Measurements from ENCODE around the gene TBC1D22A.

GRCh38 chr22:47207846-47208554 is 445.6 kb downstream of the TBC1D22A start:
- no peak for TF ChIP-seq CTCF (optimal IDR thresholded peaks at IDR 0.05 in 1 of 3, IDR thresholded peaks at IDR 0.05 in 1 of 3, conservative IDR thresholded peaks at IDR 0.05 in 1 of 3; ENCODE audit: extremely low read depth in 1 of 3, insufficient read depth in 2 of 3, low read length in 3 of 3)
- TF ChIP-seq EZH2 (IDR thresholded peaks at IDR 0.05; ENCODE audit: low read length) = no peak

Measured in keratinocyte (primary cell).